Lower leg skin (tissue), 4 donors: Measurements from ENCODE around the gene CRYGC. TPM values are rescaled to one million over a fixed set of nuclear protein-coding genes. Genes with fewer than 3 reads are reported as not detected.
"Not testable (repeated sequence)": the region's sequence is repeated elsewhere in the genome, so short reads cannot be mapped to it uniquely, and the experiment has no call there.

Experiments used
- DNase-seq, 2 donors: peaks; one replicate each; pipeline ENCODE4 v3.0.0-alpha.2; 2019; ENCODE audit warnings: low spot score in 2 of 2
- H3K4me3 ChIP-seq: fragments of 200-600 bp; sonication (generic); 2 replicates; pipeline ENCODE4 v1.5.1; 2017; ENCODE audit warnings: mild to moderate bottlenecking, low read depth; ENCODE audit not compliant: poor library complexity, severe bottlenecking
- CTCF ChIP-seq, 3 donors: fragments of 450-650 bp; IDR thresholded peaks; one replicate each; pipeline ENCODE4 v1.5.1; 2016; ENCODE audit warnings: antibody characterized with exemption in 3 of 3, mild to moderate bottlenecking in 3 of 3, moderate library complexity in 2 of 3
- POLR2A ChIP-seq, 2 donors: fragments of 450-650 bp; IDR thresholded peaks; one replicate each; pipeline ENCODE4 v1.6.1; 2016 to 2017; ENCODE audit warnings: antibody characterized with exemption in 2 of 2, mild to moderate bottlenecking in 1 of 2, moderate library complexity in 1 of 2
- WGBS, 2 donors: methylation state at CpG; one replicate each; pipeline ENCODE4 v1.1.5; 2018; 5-methylcytosine and 5-hydroxymethylcytosine counted together
- intact Hi-C: fragments of 100-400 bp; cut with DNase I; formaldehyde crosslinking; loops from one replicate; pipeline ENCODE4 v1.15.0; 2023; ENCODE audit warnings: low total_unique reads
- total RNA-seq, 4 donors: library from RNA; depleted of rRNA; stranded (reverse); fragments of >200 nt; gene quantifications; one replicate each; pipeline ENCODE4 v1.1.0, GENCODE V29; 2016

The CRYGC gene
- total RNA-seq, 4 donors from 2014 or later = not detected

- intact Hi-C loops = no loop called here
- 90 to 93% methylated on average over 1 of the region's 1 CpG for WGBS, 2 donors
- H3K4me3 ChIP-seq = no peak overlapping the region
- TF ChIP-seq CTCF (IDR thresholded peaks at IDR 0.05) (no peak), POLR2A (IDR thresholded peaks at IDR 0.05) (no peak)
- no peak for DNase-seq
These were observed 7.4 kb downstream of the CRYGC start for GRCh38 chr2:208122248-208122647.

- DNase-seq = no peak
- intact Hi-C loops = no loop called here
- TF ChIP-seq POLR2A (IDR thresholded peaks at IDR 0.05) (no peak), CTCF (IDR thresholded peaks at IDR 0.05) (no peak)
- 92 to 95% methylated on average over 3 of the region's 3 CpGs for WGBS, 2 donors
- H3K4me3 ChIP-seq = no peak overlapping the region
These were observed 10.7 kb downstream of the CRYGC start for GRCh38 chr2:208118918-208119317.

GRCh38 chr2:208117390-208117789 is 12.2 kb downstream of the CRYGC start:
- H3K4me3 ChIP-seq, DNase-seq, intact Hi-C loops: not testable (repeated sequence)
- WGBS, 2 donors = 92 to 93% methylated on average over 11 of the region's 11 CpGs

- no peak overlapping the region for H3K4me3 ChIP-seq
- intact Hi-C loops = no loop called here
- DNase-seq = no peak
- TF ChIP-seq POLR2A (IDR thresholded peaks at IDR 0.05) = no peak
- no peak for TF ChIP-seq CTCF (IDR thresholded peaks at IDR 0.05)
- 42 to 55% methylated on average over 7 of the region's 7 CpGs for WGBS, 2 donors
These were observed 16.7 kb downstream of the CRYGC start for GRCh38 chr2:208112969-208113368.

- WGBS, 2 donors = 33 to 43% methylated on average over 6 to 29 of the region's 36 CpGs
- H3K4me3 ChIP-seq, intact Hi-C loops, DNase-seq: not testable (repeated sequence)
These were observed 17.3 kb downstream of the CRYGC start for GRCh38 chr2:208112273-208112745.

GRCh38 chr2:208103616-208104015 is 26.0 kb downstream of the CRYGC start:
- no peak for DNase-seq
- intact Hi-C loops = no loop called here
- no peak for TF ChIP-seq CTCF (IDR thresholded peaks at IDR 0.05)
- TF ChIP-seq POLR2A (IDR thresholded peaks at IDR 0.05) = no peak
- WGBS, 2 donors = 77 to 78% methylated on average over 3 of the region's 3 CpGs
- no peak overlapping the region for H3K4me3 ChIP-seq
